Esophagus muscularis mucosa (tissue), 3 donors: ENCODE results near the gene PLEKHA8.

ENCODE experiments used
- CTCF ChIP-seq, 3 experiments: fragments of 200-600 bp in 2 of 3; fragments of 450-650 bp in 1 of 3; sonication (generic) in 2 of 3; IDR thresholded peaks; one replicate each; pipeline ENCODE4 v1.5.1; 2017 to 2019; ENCODE audit warnings: antibody characterized with exemption in 3 of 3, mild to moderate bottlenecking in 2 of 3, moderate library complexity in 1 of 3
- EP300 ChIP-seq: sonication (generic); formaldehyde crosslinking; IDR thresholded peaks from one replicate; pipeline ENCODE4 v1.6.1; 2017; ENCODE audit warnings: antibody characterized with exemption

- no peak for TF ChIP-seq CTCF (IDR thresholded peaks at IDR 0.05)
- no peak for TF ChIP-seq EP300
Observed at GRCh38 chr7:30165590-30165989, 137.4 kb downstream of the PLEKHA8 start.
